ENCODE data around the gene MT1G. TPM values are rescaled to one million over a fixed set of nuclear protein-coding genes. Genes with fewer than 3 reads are reported as not detected.
"Not testable (repeated sequence)": the region's sequence is repeated elsewhere in the genome, so short reads cannot be mapped to it uniquely, and the experiment has no call there.

Gene MT1G
- total RNA-seq, result 24.1 and 28.8 TPM in 2 replicates

- intact Hi-C loops (cut with micrococcal nuclease), result loop anchor here (2.0 kb wide), 1 partner anchor 15 kb away; the partner anchor contains the start of gene MT1X
Observed at GRCh38 chr16:56667581-56668571, at the start of gene MT1G. MT1G (minus strand) TSS chr16:56668065; CDS start chr16:56667993, 72 bp downstream.

GRCh38 chr16:56717532-56717931 lies 49.7 kb upstream of the MT1G start:
- intact Hi-C loops (cut with micrococcal nuclease), result not testable (repeated sequence)

DNA sequence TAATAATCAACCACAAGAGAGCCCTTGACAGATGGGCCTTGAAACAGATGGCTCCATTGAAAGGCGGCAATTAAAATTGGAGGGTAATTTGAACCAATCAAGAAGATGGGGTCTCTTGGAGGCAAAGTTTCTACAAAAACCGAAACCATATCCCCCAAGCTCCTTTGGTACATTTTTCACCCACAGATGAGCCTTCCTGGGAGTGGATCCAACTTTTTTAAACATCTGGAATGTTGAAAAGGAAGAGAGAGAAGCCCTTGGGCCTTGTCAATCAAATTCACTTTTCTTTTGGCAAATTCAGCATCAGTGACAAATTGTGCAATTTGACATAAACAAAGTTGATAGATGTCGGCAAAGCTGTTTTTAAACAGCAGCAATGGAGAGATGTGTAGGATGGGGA lies 48.9 kb upstream of the MT1G start:
- intact Hi-C loops (cut with micrococcal nuclease), result no loop called here

GRCh38 chr16:56715126-56715525 lies 47.3 kb upstream of the MT1G start:
- intact Hi-C loops (cut with micrococcal nuclease), result no loop called here

GRCh38 chr16:56713794-56714193 lies 45.9 kb upstream of the MT1G start:
- intact Hi-C loops (cut with micrococcal nuclease), result no loop called here

GRCh38 chr16:56711862-56712261 lies 44.0 kb upstream of the MT1G start:
- intact Hi-C loops (cut with micrococcal nuclease), result no loop called here

GRCh38 chr16:56710181-56710737 lies 42.4 kb upstream of the MT1G start:
- intact Hi-C loops (cut with micrococcal nuclease), result no loop called here

- intact Hi-C loops (cut with micrococcal nuclease), result loop anchor here (10.0 kb wide), 2 partner anchors 765 to 1245 kb away; no protein-coding TSS in a partner anchor
Observed at GRCh38 chr16:56709443-56710040, 41.7 kb upstream of the MT1G start.

- intact Hi-C loops (cut with micrococcal nuclease), result loop anchor here (10.0 kb wide), 2 partner anchors 764 to 1244 kb away; no protein-coding TSS in a partner anchor
Observed at GRCh38 chr16:56708525-56709442, 40.9 kb upstream of the MT1G start.

DNA sequence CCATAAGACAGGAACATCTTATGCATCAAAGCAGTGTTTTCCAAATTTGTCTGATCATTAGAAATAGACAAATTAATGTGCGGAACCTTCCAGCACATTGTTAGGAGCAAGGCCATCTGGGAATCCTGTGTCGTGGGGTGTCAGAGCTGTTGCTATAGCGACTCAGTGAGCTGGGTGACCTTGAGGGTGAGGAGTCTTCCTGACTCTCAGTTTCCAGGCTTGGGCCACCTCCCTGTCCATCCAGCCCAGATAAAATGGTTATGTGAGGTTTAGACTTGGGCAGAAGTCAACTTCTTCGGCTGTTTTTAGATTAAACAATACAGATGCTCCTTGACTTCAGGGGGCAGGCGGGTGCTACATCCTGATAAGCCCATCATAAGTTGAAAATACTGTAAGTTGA lies 35.0 kb upstream of the MT1G start:
- intact Hi-C loops (cut with micrococcal nuclease), result loop anchor here (1.0 to 10.0 kb wide), 18 partner anchors 21 to 1238 kb away; partner anchors contain the start of genes AMFR, MT1E, MT1F and MT1X

- intact Hi-C loops (cut with micrococcal nuclease), result loop anchor here (5.0 to 10.0 kb wide), 4 partner anchors 329 to 1237 kb away; no protein-coding TSS in a partner anchor
Observed at GRCh38 chr16:56701534-56701933, 33.7 kb upstream of the MT1G start.

DNA sequence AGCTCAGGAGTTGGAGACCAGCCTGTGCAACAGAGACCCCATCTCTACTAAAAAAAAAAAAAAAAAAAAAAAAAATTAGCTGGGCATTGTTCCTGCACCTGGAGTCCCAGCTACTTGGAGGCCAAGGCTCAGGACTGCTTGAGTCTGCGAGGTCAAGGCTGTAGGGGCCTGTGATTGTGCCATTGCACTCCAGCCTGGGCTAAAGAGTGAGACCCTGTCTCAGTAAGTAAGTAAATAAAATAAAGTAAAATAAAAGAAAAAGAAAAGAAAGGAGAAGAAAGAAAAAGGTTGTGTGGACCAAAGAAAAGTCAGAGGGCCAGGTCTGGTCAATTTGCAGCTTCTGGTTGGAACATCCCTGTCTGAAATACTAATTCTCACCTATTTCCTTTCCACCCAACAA lies 32.8 kb upstream of the MT1G start:
- intact Hi-C loops (cut with micrococcal nuclease), result loop anchor here (5.0 to 10.0 kb wide), 4 partner anchors 328 to 1236 kb away; no protein-coding TSS in a partner anchor

- intact Hi-C loops (cut with micrococcal nuclease), result loop anchor here (5.0 to 10.0 kb wide), 4 partner anchors 328 to 1235 kb away; no protein-coding TSS in a partner anchor
Observed at GRCh38 chr16:56700195-56700594, 32.3 kb upstream of the MT1G start.

- intact Hi-C loops (cut with micrococcal nuclease), result no loop called here
Observed at GRCh38 chr16:56697456-56698155, 29.7 kb upstream of the MT1G start.

DNA sequence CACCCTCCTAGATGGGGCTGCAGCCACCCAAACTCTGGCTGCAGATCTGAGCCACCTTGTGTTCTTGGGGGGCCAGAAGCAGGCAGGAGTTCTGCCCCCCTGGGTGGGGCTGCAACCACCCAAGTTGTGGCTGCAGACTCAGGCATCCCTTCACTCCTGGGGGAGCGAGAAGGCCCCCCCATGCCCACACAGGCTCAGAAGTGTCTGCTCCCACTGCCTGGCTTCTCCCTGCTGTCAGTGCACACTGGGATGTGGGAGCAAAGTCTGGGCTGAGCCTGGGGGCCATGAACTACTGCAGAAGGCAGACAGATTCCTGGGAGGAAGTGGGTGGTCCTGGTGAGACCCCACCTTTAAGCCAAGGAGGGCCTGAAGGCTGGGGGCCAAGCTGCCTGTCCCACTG lies 27.4 kb upstream of the MT1G start:
- intact Hi-C loops (cut with micrococcal nuclease), result no loop called here

GRCh38 chr16:56691885-56692284 lies 24.0 kb upstream of the MT1G start:
- intact Hi-C loops (cut with micrococcal nuclease), result no loop called here

DNA sequence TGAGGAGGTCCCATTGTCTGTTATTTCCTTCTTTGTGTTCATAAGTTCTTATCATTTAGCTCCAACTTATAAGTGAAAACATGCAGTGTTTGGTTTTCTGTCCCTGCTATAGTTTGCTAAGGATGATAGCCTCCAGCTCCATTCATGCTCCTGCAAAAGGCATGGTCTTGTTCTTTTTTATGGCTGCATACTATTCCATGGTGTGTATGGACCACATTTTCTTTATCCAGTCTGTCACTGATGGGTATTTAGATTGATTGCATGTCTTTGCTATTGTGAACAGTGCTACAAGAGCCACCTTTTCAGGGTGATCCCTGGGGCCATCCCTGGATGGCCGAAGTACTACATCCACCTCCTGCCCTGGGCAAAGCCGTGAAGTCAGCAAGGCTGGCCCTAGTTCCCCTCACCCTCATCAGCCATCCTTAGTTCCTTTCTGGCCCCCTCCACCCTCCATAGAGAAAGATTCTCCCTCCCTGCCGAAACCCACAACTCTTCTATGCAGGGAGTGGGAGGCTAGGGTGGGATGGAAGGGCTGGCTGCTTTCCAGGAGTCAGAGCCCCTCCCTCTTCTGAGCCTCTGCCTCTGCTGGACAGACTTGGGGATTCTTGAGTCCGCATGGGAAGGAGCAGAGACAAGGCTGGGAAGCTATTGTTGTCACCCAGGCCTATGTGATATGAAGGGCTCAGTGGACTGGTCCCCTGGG lies 22.7 kb upstream of the MT1G start:
- intact Hi-C loops (cut with micrococcal nuclease), result no loop called here

DNA sequence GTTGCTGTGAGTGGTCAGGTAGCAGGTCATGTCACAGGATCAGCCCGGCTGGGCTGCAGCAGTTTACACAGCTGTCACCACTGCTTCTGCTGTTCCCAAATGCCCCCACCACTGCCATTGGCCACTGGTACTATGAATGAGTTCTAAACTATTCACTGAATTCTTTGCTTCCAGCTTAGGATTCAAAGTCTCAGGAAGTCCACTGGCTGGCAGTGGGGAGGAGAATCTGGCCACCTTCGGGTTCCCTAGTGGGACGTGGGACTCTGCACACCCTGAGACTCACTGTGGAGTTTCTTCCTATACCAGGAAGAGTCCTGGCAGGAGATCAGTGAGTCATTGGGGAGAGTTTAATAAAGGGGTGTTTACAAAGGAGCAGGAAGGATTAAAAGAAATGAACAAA lies 21.3 kb upstream of the MT1G start:
- intact Hi-C loops (cut with micrococcal nuclease), result no loop called here

DNA sequence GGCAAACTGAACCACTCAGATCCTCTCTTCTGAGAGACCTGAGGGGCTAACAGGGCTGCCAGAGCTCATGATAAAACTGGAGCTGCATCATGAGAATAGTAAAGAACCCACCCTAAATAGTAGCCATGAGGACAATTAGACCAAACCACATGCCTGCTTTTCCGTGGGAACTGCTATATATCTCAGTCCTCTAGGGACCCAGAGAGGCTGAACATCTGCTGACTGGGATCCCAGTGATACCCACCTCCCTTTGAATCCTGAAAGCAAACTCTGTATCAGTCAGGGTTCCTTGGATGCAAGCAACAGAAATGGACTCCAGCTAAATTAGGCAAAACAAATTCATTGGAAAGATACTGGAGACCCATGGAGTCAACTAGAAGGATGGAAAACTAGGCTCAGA lies 20.9 kb upstream of the MT1G start:
- intact Hi-C loops (cut with micrococcal nuclease), result no loop called here

Data from T-helper 1 cell treated with Interleukin-12 subunit alpha and Interleukin-12 subunit beta and Interleukin-4 antibody, amounts not matched to agents 30 ng/mL and 1 ng/mL, for 36 hours (primary cell).